GM12872 (cell line): ENCODE results near the gene FKBP8.
A peak's percentile ranks its signal among the peaks of the same experiment; 100 is the strongest.

Experiments used
- CTCF ChIP-seq: IDR thresholded peaks from 3 replicates; pipeline ENCODE4 v1.5.1; 2011; ENCODE audit warnings: low read depth, mild to moderate bottlenecking, low read length, moderate library complexity; ENCODE audit not compliant: insufficient read depth

FKBP8 gene

GRCh38 chr19:18488838-18489626 lies 54.3 kb downstream of the FKBP8 start:
- no peak for TF ChIP-seq CTCF

- 0 out of 3 replicates have a peak, but pooled peaks have one; percentile 11 for TF ChIP-seq CTCF
Observed at GRCh38 chr19:18488403-18488723, 55.0 kb downstream of the FKBP8 start.

- TF ChIP-seq CTCF, result no peak
Observed at GRCh38 chr19:18487576-18488402, 55.6 kb downstream of the FKBP8 start.

GRCh38 chr19:18486746-18487145 lies 56.6 kb downstream of the FKBP8 start:
- TF ChIP-seq CTCF, result no peak

- TF ChIP-seq CTCF, result no peak
Observed at GRCh38 chr19:18484992-18485391, 58.4 kb downstream of the FKBP8 start.

- no peak for TF ChIP-seq CTCF
Observed at GRCh38 chr19:18483119-18483890, 60.1 kb downstream of the FKBP8 start.
